DMS153 treated with DMSO at 0.1 percent for 48 hours (cell line): ENCODE measurements around the gene COA8.

Experiments
- DNase-seq: peaks from one replicate; lab custom pipeline; 2025; ENCODE audit not compliant: unreplicated experiment; lab: John Stamatoyannopoulos, UW

The COA8 gene

DNA sequence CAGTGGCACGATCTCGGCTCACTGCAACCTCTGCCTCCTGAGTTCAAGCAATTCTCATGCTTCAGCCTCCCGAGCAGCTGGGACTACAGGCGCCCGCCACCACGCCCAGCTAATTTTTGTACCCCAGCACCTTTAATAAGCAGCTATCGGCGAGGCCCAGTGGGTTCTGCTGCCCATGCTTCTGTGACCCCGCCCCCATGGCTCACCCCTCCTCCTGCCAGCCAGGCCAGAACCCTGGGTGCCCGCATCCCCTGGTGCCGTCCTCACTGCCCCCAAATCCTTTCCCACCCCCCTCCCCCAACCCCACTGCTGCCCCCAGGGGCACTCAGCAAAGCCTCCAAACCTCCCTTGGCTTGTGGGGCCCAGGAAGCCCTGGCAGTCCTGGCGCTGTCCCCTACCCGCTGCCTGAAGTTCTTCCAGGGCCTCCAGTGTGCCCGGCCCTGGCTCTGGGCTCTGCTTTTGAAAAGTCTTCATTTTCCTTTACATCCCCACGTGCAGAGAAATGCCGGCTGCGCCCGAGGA, 14.8 kb upstream of the COA8 start:
- no peak for DNase-seq

DNA sequence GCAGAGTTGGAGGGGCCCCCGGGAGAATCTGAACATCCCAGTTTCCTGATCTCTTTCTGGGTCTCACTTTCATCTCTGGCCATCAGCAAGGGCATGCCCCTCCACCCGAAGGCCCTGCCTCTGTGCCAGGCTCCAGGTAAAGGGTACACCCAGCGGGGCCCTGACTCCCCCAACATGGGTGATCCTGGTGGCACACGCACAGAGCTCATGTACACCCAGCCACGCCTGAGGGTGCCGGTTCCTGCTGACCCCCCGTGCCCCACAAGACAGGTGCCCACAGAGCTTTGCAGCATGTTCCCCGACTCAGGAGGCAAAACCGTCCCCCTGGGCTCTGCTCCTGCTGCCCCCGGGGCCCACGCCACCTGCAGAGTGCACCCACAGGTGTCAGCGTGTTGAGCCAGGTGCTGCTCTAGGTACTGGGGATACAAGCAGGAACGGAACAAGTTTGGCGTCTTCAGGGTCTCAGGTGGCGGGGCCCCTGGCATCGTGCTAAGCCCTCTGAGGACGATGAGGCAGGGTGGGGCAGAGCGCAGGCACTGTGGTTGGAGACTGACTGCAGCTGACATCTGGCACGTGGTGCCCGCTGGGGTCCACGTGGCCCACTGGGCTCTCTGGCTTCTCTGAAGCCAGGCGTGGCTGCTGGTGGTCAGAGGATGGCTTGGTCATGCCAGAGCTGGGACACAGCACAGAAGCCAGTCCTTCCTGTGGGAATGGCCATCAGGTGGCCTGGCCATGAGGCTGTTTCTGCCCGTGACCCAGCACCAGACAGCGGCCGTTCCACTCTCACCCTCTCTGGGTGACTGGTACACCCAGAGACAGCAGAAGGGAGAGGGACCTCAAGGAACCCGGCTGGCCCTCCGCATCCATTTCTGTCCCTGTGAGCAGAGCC, 14.1 kb upstream of the COA8 start:
- DNase-seq = no peak

GRCh38 chr14:103549361-103550311, 13.1 kb upstream of the COA8 start:
- no peak for DNase-seq

DNA sequence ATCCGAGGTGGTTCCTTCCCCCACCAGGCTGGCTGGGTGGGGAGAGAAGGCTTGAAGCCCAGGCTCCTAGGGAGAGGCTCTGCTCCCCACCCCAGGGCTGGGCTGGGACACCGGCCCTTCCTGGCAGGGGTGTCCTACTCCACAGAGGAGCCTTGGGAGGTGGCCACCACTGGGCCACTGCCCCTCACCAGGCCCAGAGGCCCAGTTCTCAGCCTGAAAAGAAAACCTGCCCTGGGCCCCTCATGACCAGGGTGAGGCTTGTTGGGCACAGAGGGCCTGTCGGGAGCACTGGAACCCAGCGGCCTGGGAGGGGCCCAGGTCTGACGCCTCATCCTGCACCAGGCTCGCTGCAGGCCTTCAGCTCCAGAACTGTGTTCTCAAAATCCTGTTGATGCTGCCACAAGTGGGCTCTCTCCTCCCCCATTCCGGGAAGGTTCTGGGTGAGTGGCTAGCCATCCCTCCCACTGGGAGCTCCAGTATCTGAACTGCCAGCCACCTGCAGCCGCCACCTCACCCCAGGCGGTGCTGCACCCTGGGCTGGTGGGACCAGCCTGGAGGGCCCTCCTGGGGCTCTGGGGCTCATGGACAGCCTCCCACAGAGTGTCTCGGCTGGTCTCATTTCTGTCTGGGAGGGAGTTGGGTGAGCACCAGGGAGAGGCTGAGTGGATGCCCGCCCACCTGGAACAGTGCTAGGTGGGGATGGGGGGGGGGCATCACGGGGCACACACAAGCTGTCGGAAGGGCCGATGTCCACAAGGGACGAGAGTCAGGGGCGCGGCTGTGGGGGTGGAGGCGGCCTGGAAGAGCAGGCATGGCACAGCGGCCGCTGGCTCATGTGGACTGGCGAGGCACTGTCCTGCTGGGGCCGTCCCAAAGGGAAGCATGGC, 12.1 kb upstream of the COA8 start:
- no peak for DNase-seq

DNA sequence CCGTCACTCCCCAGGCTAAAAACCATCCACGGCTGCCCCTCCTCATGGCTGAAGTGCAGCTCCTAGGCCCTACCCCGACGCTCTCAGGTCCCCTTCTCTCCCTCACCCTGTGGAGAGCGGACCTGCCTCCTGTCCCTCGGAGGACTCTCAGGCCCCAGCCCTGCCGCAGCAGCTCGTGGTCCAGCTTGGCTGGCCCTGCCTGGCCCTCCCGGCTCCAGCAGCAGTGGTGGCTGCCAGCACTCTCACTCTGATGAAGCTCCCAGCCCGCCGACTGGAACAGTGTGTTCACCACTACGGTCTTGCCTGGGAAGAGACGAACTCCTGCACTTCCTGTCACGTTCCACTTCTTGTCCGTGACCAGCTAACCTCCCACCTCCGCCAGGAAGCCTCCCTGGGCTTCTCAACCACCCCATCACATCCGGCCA, 11.4 kb upstream of the COA8 start:
- no peak for DNase-seq

DNA sequence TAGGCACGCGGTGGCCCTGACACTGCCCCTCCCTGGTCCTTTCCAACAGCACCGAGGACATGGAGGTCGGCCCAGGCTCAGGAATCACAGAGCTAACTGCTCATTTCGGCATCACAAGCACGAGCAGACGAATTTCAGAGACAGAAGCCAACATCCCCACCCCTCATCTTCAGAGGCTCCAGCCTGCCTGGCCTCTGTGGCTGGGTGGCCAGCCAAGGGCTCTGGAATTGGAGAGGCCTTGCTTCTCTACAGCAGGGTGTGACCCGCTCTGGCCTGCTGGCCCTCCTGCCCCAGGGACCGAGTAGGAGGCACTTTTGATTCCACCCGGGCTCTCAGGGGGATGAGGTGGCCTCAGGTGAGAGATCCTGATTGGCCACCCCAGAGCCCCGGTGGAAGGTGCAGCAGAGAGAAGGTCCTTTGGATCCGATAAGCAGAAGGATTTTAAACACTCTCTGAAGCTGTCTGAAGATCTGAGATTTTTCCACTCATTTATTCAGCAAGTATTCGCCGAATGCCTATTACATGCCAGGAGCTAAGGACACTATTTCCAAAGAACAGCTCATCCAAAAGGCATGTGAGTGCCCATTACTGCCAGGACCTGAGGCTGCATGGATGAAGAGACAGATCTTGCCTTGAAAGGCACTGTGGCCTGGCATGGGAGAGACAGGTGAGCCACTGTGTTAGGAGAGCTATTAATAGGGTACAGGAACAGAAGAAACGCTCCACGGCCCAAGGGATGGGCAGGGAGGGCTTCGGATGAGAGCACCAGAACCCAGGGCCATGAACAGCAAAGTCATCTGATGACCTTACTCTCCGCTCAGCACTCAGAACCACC, 10.5 kb upstream of the COA8 start:
- DNase-seq = no peak

- no peak for DNase-seq
Measured at GRCh38 chr14:103552846-103553210, 9.9 kb upstream of the COA8 start.

GRCh38 chr14:103555559-103556337, 7.0 kb upstream of the COA8 start:
- DNase-seq = no peak

DNA sequence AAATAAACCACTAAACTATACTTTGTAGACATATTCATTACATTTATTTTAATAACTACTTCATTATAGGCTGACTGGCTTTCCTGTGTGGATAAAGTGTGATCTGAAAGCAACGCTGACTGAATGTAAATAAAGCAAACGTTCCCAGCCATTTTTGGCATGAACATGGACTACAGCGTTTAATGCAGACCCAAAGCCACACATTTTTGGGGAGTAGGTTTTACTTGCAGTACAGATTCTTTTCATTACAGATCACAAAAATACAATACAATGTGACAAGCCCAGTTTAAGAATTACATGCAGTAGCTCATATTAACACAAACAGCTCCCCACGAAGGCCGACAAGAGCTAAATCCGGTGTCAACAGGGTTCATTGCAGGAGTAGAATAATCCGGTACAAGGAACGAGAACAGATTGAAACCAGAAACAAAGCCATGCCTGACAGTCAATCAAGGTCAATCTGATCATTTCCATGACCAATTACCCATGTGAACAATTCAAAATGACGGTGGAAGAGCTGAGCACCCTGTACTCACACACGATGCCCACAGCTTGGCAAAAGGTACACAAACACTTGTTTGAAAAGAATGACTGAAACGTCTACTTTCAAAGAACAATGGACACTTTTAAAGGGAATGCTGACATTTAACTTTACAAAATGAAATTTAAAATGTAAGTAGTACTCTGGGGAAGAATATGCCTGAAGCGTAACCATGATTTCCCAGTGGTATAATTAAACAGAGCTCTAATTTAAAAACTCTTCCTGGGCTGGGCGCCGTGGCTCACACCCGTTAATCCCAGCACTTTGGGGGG, 5.6 kb upstream of the COA8 start:
- no peak for DNase-seq

- no peak for DNase-seq
Measured at GRCh38 chr14:103558071-103558882, 4.5 kb upstream of the COA8 start.

GRCh38 chr14:103559766-103560165, 3.0 kb upstream of the COA8 start:
- no peak for DNase-seq

DNA sequence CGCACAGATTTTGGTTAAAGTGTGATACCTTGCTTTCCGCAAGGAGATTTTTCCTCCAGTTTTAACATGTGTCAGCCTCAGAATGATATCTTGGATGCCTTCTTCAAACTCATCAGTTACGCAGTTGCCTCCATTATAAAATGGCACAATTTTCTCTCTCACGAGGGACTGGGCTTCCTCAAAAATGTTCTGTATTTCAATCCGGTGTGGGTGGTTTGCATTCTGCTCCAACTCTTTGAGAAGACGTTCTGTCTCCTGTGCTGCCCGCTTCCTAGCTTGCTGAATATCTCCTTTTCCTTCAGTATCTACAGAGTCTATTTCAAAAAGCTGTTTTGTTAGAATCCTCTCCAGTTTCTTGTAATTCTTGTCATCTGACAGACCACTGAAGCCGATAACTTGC, 2.1 kb upstream of the COA8 start:
- no peak for DNase-seq

DNA sequence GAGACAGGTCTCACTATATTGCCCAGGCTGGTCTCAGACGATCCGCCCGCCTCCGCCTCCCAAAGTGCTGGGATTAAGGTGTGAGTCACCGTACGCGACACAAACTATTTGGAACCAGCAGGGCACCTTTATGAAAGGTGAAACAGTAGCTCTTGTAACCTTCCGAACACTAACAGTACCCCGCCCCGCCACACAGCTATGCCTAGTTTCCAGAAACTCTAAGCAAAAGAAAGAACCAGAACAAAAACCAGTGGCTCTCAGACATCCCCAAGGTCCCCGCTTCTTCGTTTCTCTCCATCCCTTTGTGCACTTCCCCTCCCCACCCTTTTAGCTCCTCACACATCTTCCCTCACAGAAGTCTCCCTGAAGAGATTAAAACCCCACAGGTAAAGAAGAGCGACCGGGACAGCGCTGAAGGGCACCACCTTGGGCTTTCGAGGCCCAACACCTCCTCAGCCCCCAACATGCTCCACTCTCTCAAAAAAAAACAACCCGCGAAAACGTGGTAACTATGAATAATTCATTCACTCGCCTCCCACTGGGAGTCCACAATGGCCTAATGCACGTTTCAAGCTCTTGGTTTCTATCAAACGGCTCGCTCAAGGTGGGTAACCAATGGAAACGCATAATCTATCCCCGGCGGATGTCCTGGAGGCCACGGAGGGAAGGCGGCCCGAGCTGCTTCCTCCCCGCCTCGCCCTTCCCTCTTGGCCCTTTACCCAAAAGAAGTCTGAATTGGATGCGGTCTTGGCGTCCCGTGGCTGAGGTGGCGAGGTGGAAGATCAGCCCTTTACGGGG, 1.2 kb upstream of the COA8 start:
- no peak for DNase-seq

DNA sequence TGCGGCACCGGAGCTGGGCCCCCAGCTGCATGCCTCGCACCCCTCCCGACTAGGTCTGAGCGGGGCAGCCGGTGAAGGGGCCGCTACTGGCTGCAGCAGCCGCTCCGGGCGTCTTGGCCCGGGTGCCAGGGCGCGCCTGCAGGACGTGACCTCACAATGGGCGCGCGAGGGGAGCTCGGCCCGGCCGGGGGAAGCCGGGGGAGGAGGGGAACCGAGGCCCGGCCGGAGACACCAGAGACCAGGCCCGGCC, 656 bp upstream of the COA8 start:
- DNase-seq = no peak

DNA sequence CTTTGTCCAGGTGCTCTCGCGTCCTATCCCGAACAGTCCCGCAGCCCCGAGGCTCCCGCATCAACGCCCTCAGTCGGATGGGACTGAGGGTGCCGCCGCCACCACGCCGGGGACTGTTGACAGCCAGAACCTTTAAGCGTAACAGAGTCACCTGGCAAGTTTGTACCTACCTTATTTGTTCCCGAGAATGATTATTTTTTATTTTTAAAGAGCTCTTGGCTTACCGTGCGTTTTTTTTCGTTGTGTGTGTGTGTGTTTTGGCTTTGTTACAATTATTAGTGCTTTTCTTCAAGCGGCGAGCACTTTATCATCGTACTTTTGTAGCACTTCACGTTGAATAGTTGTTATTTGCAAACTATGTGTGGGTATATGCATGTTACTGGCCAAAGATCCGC, 463 bp downstream of the COA8 start:
- no peak for DNase-seq

GRCh38 chr14:103563844-103564505, 1.2 kb downstream of the COA8 start:
- no peak for DNase-seq
